ENCODE data around the gene SELENOH.

Gene SELENOH

DNA sequence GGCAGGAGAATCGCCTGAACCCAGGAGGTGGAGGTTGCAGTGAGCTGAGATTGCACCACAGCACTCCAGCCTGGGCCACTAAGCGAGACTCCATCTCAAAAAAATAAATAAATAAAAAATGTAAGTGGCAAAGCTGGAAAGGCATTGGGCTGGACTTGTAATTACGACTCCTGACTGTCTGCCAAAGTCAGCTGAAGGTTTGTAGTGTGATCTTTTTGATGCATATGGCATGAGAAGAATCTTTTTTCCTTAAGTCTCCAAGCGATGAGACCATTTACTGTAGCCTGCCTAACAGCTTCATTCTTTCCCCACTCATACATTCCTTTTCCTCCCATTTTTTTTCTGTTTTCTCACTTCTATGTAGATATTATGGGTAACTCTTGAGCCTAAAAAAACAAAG lies 45.1 kb downstream of the SELENOH start:
- DNase-seq, result no peak

- DNase-seq, result no peak
Measured at GRCh38 chr11:57787006-57787604, 45.8 kb downstream of the SELENOH start.

DNA sequence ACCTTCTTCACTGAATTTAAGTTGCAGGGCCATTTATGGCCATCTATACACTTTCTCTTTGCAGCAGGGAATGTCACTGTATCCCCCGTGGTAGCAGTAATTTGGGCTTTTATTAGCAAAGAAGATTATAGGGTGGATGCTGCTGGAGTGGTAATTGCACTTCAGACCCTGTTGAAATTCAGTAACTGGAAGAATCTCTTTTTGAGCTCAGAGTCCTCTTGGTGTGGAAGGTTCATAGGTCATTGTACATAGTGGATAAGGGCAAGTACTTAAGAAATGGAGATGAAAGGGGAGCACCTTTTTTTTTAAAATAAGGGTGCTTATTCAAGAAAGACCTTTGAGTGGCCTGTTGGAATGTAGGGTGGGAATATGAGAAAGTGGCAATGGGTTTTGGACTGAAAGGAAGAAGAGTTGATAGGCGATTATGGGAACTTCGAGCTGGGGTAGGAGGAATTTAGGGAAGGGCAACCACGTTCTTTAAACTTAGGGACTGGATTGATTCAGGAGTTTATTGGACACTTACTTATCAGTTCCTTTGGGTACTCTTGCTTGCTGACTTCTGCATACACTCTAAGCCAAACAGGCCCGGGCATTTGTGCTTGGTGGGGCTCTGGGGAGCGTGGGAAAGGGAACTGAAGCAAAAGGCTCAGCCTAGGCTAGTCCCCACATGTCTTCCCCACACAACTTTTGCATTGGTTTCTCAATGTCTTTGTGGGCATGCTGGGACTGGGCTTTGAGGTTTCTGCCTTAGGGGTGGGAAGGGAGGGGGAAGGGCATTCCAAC lies 46.8 kb downstream of the SELENOH start:
- no peak for DNase-seq

GRCh38 chr11:57788703-57789088 lies 47.4 kb downstream of the SELENOH start:
- no peak for DNase-seq

- DNase-seq, result no peak
Measured at GRCh38 chr11:57791321-57792059, 50.2 kb downstream of the SELENOH start.

- no peak for DNase-seq
Measured at GRCh38 chr11:57792060-57792541, 50.8 kb downstream of the SELENOH start.

- DNase-seq, result no peak
Measured at GRCh38 chr11:57792870-57793269, 51.6 kb downstream of the SELENOH start.
